H1 (cell line): Measurements from ENCODE around the gene CELF4.

Source experiments
- CREB1 ChIP-seq: IDR thresholded peaks from 2 replicates; pipeline ENCODE4 v1.6.1; 2012; ENCODE audit warnings: inconsistent platforms
- CTCF ChIP-seq, 3 experiments: IDR thresholded peaks; 1 replicate in 2 of 3; 2 replicates in 1 of 3; pipeline versions ENCODE4 v1.5.1 to v1.6.1; 2011; ENCODE audit warnings: low read length in 3 of 3, mild to moderate bottlenecking in 3 of 3, inconsistent platforms in 2 of 3, low read depth in 1 of 3, moderate library complexity in 1 of 3; ENCODE audit not compliant: insufficient read depth in 1 of 3; ENCODE audit errors: control extremely low read depth in 1 of 3
- EP300 ChIP-seq, 2 experiments: IDR thresholded peaks; 1 replicate in 1 of 2; 2 replicates in 1 of 2; pipeline ENCODE4 v1.6.1; 2011 to 2012; ENCODE audit warnings: low read depth in 2 of 2, low read length in 2 of 2, mild to moderate bottlenecking in 2 of 2, borderline replicate concordance in 1 of 2, inconsistent platforms in 1 of 2, moderate library complexity in 1 of 2
- EZH2 ChIP-seq: fragments of 200-600 bp; sonication (generic); IDR thresholded peaks from 2 replicates; pipeline ENCODE4 v1.7.1; 2012; ENCODE audit warnings: low read depth, mild to moderate bottlenecking, moderate library complexity, low read length, inconsistent platforms; ENCODE audit not compliant: severe bottlenecking
- JUND ChIP-seq: IDR thresholded peaks from 2 replicates; pipeline ENCODE4 v1.6.1; 2011; ENCODE audit warnings: mild to moderate bottlenecking, improper control_type of control experiment, low read length
- KDM1A ChIP-seq: fragments of 200-600, 300-600 bp; sonication (generic); IDR thresholded peaks from 2 replicates; pipeline ENCODE4 v1.7.1; 2016; ENCODE audit warnings: mild to moderate bottlenecking, low read length, borderline replicate concordance
- POLR2A ChIP-seq, 2 experiments: IDR thresholded peaks; 1 replicate in 1 of 2; 2 replicates in 1 of 2; pipeline ENCODE4 v1.6.1; 2011; ENCODE audit warnings: low read depth in 2 of 2, low read length in 2 of 2, mild to moderate bottlenecking in 2 of 2; ENCODE audit errors: control extremely low read depth in 1 of 2
- POLR2AphosphoS5 ChIP-seq: IDR thresholded peaks from 2 replicates; pipeline ENCODE4 v1.6.1; 2011; ENCODE audit warnings: low read depth, low read length
- SIN3A ChIP-seq, 2 experiments: IDR thresholded peaks in 1 of 2; conservative IDR thresholded peaks in 1 of 2; 2 replicates each; pipeline ENCODE4 v1.6.1; 2011 to 2012; ENCODE audit warnings: low read length in 2 of 2, improper control_type of control experiment in 1 of 2, low read depth in 1 of 2, mild to moderate bottlenecking in 1 of 2
- SIX5 ChIP-seq: IDR thresholded peaks from 2 replicates; pipeline ENCODE4 v1.6.1; 2011; ENCODE audit warnings: mild to moderate bottlenecking, low read depth, low read length
- TBP ChIP-seq: IDR thresholded peaks from 2 replicates; pipeline ENCODE4 v1.6.1; 2011; ENCODE audit warnings: low read depth, low read length, improper control_type of control experiment

GRCh38 chr18:37553633-37554398 lies 11.8 kb downstream of the CELF4 start:
- TF ChIP-seq TBP (no peak), POLR2A (IDR thresholded peaks at IDR 0.05; ENCODE audit: control extremely low read depth in 1 of 2, low read depth in 2 of 2, low read length in 2 of 2) (no peak), POLR2AphosphoS5 (no peak), CTCF (IDR thresholded peaks at IDR 0.05; ENCODE audit: control extremely low read depth in 1 of 3, insufficient read depth in 1 of 3, low read depth in 1 of 3, low read length in 3 of 3) (peak; percentile 69 to 80 (median 80)), EP300 (IDR thresholded peaks at IDR 0.05; ENCODE audit: borderline replicate concordance in 1 of 2, low read depth in 2 of 2, low read length in 2 of 2) (no peak), SIX5 (no peak), SIN3A (conservative IDR thresholded peaks at IDR 0.05 in 1 of 2, IDR thresholded peaks at IDR 0.05 in 1 of 2; ENCODE audit: low read depth in 1 of 2, low read length in 2 of 2) (no peak), JUND (no peak), KDM1A (no peak), EZH2 (no peak), CREB1 (0 out of 2 replicates have a peak, but pooled peaks have one; percentile 25)
